Measurements from ENCODE around the gene MRGPRD. TPM values are rescaled to one million over a fixed set of nuclear protein-coding genes. Genes with fewer than 3 reads are reported as not detected.
A peak's percentile ranks its signal among the peaks of the same experiment; 100 is the strongest.
"Not testable (repeated sequence)": the region's sequence is repeated elsewhere in the genome, so short reads cannot be mapped to it uniquely, and the experiment has no call there.

The MRGPRD gene
- total RNA-seq, 1 experiment from 2014 or later = not detected

DNA sequence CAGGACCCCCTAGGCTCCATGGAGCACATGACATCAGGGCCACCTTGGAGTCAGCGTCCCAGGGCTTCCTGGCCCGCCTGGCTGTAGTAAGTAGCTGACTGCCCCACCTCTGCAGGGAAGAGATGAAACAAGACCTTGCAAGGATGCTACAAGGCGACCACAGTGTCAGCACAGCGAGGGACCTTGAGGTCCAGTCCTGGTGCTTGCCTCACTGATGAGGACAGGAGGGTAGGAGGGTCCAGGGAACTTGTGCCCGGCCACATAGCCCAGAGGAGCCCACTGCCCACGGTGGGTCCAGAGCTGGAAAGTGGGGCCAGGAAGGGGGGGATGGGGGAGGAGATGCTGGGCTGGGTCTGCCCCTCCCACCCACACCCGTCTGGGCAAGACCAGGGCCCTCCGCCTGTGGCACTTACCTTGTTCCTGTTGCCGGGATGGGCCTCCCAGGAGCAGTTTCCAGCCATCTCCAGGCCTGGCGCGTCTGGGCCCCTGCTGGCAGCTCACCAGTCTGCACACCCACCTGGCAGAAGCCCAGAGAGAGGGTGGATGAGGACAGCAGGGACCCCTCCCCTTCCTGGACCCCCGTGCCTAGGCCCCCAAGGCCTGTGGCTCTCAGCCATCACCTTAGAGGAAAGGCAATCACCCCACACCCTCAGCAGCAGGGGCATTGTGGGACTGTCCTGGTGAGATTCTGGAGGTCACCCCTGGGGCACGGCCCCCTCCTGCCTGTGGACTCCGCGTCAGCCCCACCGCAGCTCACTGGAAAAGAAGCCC, 28.8 kb upstream of the MRGPRD start:
- in situ Hi-C loops (cut with HindIII; ENCODE audit: low pct_unique_long_range_greater_than_20kb, low sequenced_read_pairs) = no loop called here
- no peak for DNase-seq (ENCODE audit: low read depth, low spot score)

DNA sequence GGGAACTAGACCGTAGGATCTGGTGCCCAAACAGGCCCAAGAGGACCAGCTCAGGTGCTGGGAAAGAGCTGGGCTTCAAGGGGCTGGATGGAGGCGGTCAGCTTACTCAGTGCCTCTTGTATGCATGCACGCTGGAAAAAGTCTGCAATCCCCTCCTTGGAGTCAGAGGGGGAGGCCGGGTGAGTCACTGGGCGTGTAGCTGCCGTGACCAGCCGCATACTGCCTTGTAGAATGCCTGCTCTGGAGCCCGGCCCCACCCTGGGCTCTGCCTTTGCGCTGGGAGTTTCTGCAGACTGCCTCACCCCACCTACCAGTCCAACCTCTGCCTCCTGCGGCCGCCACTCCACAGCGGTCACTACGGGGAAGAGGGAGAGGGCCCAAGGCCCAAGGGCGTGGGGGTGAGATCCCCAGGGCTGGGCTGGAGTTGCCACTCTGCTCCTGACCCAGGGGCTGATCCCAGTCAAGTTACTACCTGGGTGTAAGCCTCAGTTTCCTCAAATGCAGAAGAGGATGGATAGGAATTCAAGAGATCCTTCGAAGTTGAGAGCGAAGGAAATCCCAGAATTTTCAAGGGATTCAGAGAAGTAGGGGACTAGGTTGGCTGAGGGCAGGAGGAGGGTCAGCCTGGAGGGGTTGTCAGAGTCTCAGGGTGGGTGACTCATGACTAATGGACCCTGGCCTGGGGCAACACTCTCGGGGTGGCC, 28.1 kb upstream of the MRGPRD start:
- peak; percentile 45 for DNase-seq (ENCODE audit: low read depth, low spot score)
- in situ Hi-C loops (cut with HindIII; ENCODE audit: low pct_unique_long_range_greater_than_20kb, low sequenced_read_pairs) = no loop called here

DNA sequence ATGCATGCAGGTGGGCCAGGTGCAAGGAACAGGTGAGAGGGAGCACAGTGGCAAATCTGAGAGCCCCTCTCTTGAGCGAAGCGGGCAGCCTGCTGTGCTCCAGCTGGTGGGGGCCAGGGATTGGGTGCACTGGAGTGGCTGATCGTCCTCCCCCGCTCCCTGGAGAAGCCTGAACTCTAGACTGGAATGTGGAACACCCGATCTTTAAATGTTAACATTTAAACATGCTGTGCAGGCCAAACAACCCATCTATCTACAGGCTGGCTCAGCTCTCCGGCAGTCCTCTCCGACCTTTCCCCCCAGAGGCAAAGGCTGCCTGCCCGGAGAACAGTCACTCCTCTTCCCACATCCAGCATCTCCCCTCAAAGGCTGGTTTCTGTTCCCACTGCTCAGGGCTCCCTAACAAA, 27.2 kb upstream of the MRGPRD start:
- no peak for DNase-seq (ENCODE audit: low read depth, low spot score)
- in situ Hi-C loops (cut with HindIII; ENCODE audit: low pct_unique_long_range_greater_than_20kb, low sequenced_read_pairs) = no loop called here

DNA sequence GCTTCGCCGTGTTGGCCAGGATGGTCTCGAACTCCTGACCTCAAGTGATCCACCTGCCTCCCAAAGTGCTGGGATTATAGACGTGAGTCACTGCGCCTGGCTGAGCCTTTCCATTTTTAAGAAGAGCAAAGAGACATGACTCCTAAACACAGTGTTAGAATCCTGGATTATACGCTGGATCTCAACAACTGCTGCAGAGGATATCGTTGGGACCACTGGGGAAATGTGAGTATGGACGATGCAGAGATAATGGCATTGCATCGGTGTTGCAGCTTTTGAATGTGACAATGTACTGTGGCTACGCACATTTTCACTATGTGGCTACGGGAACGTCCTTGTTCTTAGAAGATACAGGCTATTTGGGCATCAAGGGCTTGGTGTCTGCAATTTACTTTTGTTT, 26.0 kb upstream of the MRGPRD start:
- in situ Hi-C loops (cut with HindIII; ENCODE audit: low pct_unique_long_range_greater_than_20kb, low sequenced_read_pairs) = no loop called here
- DNase-seq (ENCODE audit: low read depth, low spot score) = no peak

DNA sequence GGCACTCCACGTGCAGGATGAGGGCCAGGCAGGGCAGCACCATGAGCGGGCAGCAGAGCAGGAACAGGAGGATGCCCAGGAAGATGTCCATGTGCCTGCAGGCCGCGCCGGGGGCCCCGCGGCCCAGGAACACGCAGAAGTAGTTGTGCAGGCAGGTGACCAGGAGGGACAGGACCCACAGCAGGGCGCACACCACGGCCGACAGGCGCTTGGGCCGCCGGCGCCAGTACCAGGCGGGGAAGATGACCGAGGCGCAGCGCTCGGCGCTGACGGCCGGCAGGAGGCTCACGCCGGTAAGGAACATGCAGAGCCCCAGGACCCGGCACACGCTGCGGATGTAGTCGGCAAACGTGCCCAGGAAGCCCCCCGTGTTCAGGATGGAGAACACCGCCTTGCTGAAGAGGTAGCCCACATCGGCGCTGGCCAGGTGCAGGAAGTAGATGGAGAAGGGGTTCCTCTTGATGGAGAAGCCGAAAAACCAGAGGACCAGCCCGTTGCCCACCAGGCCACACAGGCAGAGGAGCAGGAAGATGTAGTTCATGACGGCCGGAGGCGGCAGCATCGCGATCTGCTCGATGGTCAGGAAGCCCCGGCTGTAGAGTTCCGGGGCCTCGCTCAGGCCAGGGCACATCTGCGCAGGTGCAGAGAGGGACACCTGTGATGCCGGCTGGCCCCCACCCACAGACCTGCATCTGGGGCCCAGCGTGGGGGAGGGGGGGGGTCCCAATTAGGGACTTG, 25.0 kb upstream of the MRGPRD start:
- DNase-seq (ENCODE audit: low read depth, low spot score) = no peak
- in situ Hi-C loops (cut with HindIII; ENCODE audit: low pct_unique_long_range_greater_than_20kb, low sequenced_read_pairs) = no loop called here

DNA sequence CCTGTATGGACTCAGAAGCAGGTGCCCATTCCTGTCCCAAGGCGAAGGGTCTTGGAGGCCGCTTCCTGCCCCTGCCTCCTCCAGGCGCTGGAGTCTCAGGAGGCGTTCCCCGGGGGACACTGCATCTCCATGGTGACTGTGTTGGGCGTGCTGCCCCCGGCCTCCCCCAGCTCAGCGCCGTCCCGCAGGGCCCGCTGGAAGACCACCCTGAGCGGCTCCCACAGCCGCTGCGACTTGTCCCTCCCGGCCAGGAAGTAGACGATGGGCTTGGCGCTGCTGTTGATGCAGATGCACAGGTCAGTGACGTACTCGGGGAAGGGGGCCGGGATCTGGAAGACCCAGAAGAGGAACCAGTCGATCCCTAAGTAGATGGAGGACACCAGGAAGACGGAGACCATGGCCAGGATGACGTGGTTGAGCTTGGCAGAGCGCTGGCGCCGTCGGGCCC, 24.4 kb upstream of the MRGPRD start:
- no peak for DNase-seq (ENCODE audit: low read depth, low spot score)
- in situ Hi-C loops (cut with HindIII; ENCODE audit: low pct_unique_long_range_greater_than_20kb, low sequenced_read_pairs) = no loop called here

DNA sequence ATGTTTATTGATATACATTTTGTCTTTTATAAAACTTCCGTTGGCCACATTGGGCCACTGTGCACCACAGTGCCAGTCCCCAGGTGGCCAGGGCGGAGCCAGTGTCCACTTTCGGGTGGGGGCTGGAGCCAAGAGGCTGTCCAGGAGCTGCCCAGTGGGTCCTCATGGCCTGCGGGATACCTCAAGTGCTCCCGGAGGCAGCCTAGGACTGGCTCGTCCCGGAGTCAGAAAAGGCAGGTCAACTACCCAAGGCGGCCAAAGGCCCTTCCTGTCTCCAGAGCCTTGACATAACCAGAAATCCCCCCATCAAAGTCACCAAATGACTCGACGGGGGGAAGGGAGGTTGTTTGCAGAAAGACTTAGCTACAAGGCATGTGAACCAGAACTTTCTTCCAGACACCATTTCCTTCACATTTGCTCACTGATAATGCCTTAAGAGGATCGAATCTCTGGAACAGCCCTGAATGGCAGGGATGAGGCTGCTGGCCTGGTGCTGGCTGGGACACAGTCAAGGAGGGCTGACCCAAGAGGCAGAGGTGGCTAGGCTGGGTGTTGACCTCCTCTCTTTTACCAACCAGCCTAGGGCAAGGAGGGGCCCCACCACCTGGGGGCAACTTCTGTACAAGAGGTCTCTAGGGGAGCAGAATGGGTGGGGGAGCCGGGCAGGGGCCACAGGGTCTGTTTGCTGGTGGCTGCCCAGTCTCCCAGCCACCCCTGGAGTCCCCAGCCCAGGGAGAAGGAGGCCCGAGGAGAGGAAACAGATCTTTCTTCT, 23.8 kb upstream of the MRGPRD start:
- in situ Hi-C loops (cut with HindIII; ENCODE audit: low pct_unique_long_range_greater_than_20kb, low sequenced_read_pairs) = no loop called here
- no peak for DNase-seq (ENCODE audit: low read depth, low spot score)

DNA sequence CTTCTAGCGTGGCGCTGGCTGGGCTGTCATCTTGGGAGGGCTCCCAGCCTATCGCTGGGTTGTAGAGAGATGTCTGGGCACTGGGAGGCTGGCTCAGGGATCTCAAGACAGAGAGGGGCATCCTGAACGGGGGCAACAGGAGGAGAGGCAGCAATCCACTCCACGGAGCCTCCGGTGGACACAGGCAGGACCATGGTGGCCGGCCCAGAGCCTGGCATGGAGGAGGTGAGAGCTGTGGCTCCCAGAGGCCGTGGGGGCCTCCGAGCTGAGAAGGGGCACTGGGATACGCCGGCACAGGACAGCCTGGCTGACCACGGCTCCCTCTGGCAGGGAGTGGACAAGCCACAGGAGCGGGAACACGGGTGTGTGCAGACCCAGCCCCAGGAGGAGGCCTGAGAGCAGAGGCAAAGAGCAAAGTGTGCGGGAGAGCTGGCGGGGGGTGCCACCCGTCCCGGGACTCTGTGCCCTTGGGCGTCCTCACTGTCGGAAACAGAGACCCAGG, 23.1 kb upstream of the MRGPRD start:
- in situ Hi-C loops (cut with HindIII; ENCODE audit: low pct_unique_long_range_greater_than_20kb, low sequenced_read_pairs) = no loop called here
- no peak for DNase-seq (ENCODE audit: low read depth, low spot score)

DNA sequence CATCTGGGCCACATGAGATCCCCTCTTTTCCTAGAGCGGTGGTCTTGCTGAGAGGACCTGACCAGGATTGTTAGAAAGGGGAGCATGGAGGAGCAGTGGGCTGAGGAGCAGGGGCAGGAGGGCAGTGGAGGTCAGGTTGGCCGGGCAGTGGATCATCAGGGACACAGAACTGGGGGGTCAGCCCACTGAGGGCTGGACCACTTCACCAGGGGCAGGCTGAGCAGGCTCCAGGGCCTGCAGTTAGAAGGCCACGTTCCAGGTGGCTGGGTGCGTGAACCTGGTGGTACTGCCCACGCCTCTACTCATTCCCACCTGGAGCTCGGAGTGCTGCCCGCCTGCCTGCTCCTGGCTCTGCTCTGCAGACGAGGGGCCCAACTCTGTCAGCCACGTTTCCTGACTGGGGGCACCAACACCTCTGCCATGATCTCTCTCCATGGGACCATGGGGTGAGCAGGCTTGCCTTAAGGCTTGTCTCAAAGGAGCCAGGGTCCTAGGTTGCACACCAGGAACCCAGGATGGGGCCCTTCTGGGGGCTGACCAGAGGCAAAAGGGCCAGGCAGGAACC, 22.6 kb upstream of the MRGPRD start:
- no peak for DNase-seq (ENCODE audit: low read depth, low spot score)

DNA sequence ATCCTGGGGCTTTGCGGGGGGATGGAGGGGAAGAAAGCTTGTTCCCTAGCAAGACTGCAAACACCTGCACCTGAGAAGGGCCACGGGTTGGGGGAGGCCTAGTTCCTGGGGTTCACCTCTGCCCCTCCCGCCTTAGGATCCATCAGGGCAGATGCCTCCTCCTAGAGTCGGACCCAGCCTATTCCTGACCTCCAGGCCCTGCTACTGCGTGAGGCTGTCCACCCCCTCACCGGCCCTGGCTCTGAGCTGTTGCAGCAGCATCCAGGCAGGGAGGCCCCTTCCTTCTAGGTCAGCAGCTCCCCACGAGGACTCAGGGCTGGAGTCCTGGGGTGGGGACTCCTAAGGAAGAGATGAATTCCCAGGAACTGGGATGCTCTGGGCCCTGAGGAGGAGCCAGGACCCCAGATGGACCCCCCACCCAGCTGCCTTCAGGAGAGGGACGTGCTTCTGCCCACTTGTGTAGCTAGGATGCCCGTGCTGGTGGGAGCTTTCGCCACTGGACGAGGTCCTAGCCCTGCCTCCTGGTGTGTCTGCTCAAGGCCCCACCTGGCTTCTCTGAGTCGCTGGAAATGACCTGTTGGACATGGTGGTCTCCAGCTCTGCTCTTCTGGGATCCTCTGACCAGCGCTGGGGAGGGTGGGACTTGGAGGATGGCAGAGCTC, 21.9 kb upstream of the MRGPRD start:
- in situ Hi-C loops (cut with HindIII; ENCODE audit: low pct_unique_long_range_greater_than_20kb, low sequenced_read_pairs) = no loop called here
- no peak for DNase-seq (ENCODE audit: low read depth, low spot score)

More for the DNA sequence above, 22.6 kb upstream of the MRGPRD start:
- in situ Hi-C loops (cut with HindIII; ENCODE audit: low pct_unique_long_range_greater_than_20kb, low sequenced_read_pairs) = no loop called here

DNA sequence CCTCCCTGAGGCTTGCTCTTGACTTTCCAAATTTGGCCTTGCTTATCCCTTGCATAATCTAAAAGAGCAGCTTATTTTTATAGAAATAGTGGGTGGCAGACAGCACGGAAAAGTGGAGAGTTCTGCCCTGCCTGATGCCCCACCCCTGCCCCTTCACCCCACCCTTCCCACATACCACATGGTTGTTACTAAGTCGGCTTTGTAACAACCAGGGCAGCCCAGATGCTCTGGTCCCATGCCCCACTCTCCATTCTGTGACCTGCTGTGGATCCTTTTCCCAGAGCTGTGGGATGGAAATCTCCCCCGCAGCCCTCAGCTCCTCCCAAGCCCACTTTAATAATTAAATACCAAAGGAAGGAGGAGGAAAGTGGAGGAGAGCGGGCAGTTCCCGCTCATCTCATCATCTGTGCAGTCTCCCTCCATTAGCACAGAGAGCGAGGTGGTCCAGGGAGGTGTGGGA, 21.4 kb upstream of the MRGPRD start:
- DNase-seq (ENCODE audit: low read depth, low spot score) = no peak
- in situ Hi-C loops (cut with HindIII; ENCODE audit: low pct_unique_long_range_greater_than_20kb, low sequenced_read_pairs) = no loop called here

DNA sequence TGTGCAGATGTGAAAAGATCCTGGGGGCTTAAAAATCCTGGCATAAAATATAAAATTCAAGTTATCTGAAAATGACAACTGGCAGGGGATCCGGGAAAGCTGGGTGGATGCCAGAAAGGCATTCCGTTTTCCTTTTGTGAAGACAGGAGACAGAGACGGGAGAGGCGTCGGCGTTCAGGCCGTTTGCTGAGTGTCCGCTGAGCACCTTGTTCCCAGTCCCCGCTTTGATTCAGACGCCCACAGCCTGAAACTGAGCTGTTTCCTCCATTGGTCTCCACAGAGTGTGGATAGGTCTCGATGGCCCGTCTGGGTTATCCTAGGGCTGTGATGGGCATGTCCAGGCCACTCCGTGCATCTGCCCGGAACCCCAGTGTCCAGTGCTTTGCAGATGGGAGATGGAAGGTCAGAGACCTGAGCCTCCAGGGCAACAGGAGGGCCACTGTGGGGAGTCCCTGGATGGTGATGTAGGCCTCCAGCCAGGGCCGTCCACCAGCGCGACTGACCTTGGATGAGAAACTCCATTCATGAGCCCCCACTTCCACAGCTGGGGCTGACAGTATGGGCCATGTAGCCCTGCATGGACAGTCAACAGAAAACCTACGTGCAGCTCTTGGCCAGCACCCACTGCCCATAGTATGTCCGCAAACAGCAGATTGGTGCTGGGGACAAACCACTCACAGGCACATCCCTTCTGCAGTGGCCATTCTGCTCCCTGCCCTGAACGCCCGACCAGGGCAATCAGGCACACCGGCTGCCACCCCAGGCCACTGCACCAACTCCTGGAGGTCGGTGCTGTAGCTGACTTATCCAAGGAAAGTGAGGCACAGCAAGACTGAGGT, 20.7 kb upstream of the MRGPRD start:
- in situ Hi-C loops (cut with HindIII; ENCODE audit: low pct_unique_long_range_greater_than_20kb, low sequenced_read_pairs) = no loop called here
- no peak for DNase-seq (ENCODE audit: low read depth, low spot score)

DNA sequence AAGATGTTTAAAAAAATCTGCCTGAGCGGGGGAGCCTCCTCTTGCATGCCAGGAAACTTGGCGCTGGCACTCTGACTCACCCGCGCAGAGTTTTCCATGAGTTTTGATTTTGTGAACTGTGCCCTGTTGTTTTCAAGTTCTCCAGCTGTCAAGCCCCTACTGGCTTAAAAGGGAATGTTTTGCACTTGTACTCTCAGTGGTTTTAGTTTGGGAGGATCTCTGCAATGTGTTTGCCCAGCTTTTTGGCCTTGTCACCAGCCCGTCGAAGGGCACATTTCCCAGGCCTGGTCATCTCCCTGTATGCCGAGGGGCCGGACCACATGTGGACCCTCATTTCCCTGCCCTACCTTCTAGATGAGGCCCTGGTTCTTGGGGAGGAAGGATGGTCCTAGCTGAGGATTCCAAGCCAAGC, 20.1 kb upstream of the MRGPRD start:
- peak; percentile 93 for DNase-seq (ENCODE audit: low read depth, low spot score)

DNA sequence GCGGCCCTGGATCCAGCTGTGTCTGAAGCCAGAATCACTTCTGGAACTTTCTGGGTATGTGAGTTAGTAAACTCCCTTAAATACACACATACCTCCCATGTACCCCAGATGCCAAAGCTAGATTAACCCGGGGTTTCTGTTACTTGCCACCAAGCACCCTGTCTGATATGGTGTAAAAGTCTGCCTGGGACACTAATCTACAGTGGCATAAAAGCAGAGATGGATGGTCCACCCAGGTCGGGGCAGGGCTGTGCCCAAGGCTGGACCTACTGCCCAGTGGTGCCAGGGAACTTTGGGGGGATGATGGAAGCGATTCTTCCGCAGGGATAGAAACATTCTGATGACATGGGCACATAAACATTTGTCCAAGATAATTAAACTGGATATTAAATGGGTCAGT, 19.6 kb upstream of the MRGPRD start:
- in situ Hi-C loops (cut with HindIII; ENCODE audit: low pct_unique_long_range_greater_than_20kb, low sequenced_read_pairs) = no loop called here
- DNase-seq (ENCODE audit: low read depth, low spot score) = no peak

More for the DNA sequence above, 20.1 kb upstream of the MRGPRD start:
- in situ Hi-C loops (cut with HindIII; ENCODE audit: low pct_unique_long_range_greater_than_20kb, low sequenced_read_pairs) = no loop called here

DNA sequence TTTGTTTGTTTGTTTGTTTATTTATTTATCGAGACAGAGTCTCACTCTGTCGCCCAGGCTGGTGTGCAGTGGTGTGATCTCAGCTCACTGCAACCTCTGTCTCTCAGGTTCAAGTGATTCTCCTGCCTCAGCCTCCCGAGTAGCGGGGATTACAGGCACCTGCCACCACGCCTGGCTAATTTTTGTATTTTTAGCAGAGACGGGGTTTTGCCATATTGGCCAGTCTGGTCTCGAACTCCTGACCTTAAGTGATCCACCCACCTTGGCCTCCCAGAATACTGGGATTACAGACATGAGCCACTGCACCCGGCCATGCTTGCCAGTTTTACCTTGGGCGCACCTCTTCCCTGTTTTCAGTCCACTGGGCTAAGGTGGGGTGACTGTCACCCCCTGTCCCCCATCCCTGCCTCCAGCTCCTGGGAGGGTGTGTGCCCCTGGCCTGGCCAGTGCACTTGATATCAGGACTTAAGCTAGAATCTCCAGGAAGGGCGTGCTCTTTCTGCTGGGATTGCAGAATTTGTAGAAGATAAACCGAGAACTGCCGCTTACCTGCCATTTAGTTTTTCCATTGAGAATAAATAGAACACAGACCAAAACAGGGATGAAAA, 19.1 kb upstream of the MRGPRD start:
- DNase-seq (ENCODE audit: low read depth, low spot score); in situ Hi-C loops (cut with HindIII; ENCODE audit: low pct_unique_long_range_greater_than_20kb, low sequenced_read_pairs): not testable (repeated sequence)
